HepG2 (cell line): Measurements from ENCODE around the gene SYCE3. TPM values are rescaled to one million over a fixed set of nuclear protein-coding genes. Genes with fewer than 3 reads are reported as not detected.

Experiments used
- CCDC6 ChIP-seq: sonication (generic); formaldehyde crosslinking; IDR thresholded peaks from 2 replicates; pipeline ENCODE4 v1.8.1; 2022; ENCODE audit warnings: mild to moderate bottlenecking, missing genetic modification reagents, moderate library complexity
- CREB3 ChIP-seq: sonication (generic); formaldehyde crosslinking; IDR thresholded peaks from 2 replicates; pipeline ENCODE4 v1.5.0; 2020; ENCODE audit warnings: missing genetic modification reagents
- ELK4 ChIP-seq: sonication (generic); formaldehyde crosslinking; IDR thresholded peaks from 2 replicates; pipeline ENCODE4 v1.9.0; 2021; ENCODE audit warnings: missing genetic modification reagents, borderline replicate concordance
- EZH2 ChIP-seq: conservative IDR thresholded peaks from 2 replicates; pipeline ENCODE4 v1.6.1; 2012; ENCODE audit warnings: mild to moderate bottlenecking, low read depth, low read length, moderate library complexity
- GTF3A ChIP-seq: sonication (generic); formaldehyde crosslinking; conservative IDR thresholded peaks from 2 replicates; pipeline ENCODE4 v1.4.0; 2020; ENCODE audit warnings: mild to moderate bottlenecking, missing genetic modification reagents
- KDM1A ChIP-seq: IDR thresholded peaks from 2 replicates; pipeline ENCODE4 v1.6.1; 2016; ENCODE audit warnings: missing compliant biosample characterization
- KDM6A ChIP-seq: IDR thresholded peaks from 2 replicates; pipeline ENCODE4 v1.6.1; 2016; ENCODE audit warnings: low read depth
- NFE2L1 ChIP-seq: sonication (generic); formaldehyde crosslinking; IDR thresholded peaks from 2 replicates; pipeline ENCODE4 v1.4.0; 2020; ENCODE audit warnings: missing genetic modification reagents, mild to moderate bottlenecking, borderline replicate concordance
- RARA ChIP-seq: IDR thresholded peaks from 2 replicates; pipeline ENCODE4 v1.6.1; 2016; ENCODE audit warnings: missing genetic modification reagents, missing compliant biosample characterization
- RBM22 ChIP-seq: fragments of 200-400 bp; formaldehyde crosslinking; optimal IDR thresholded peaks from 2 replicates; pipeline ENCODE3; 2017; ENCODE audit warnings: mild to moderate bottlenecking, low read length, moderate library complexity
- RNF219 ChIP-seq: sonication (generic); formaldehyde crosslinking; IDR thresholded peaks from 2 replicates; pipeline ENCODE4 v1.5.0; 2020; ENCODE audit warnings: mild to moderate bottlenecking, missing genetic modification reagents
- SYNCRIP ChIP-seq: fragments of 200-400 bp; formaldehyde crosslinking; IDR thresholded peaks from 2 replicates; pipeline ENCODE4 v1.6.1; 2018; ENCODE audit warnings: mild to moderate bottlenecking, low read depth, low read length; ENCODE audit not compliant: insufficient read depth
- TCF7 ChIP-seq: sonication (generic); IDR thresholded peaks from 2 replicates; pipeline ENCODE4 v1.6.1; 2016; ENCODE audit warnings: antibody characterized with exemption, low read depth
- TP53 ChIP-seq: sonication (generic); formaldehyde crosslinking; conservative IDR thresholded peaks from 2 replicates; pipeline ENCODE4 v1.4.0; 2020; ENCODE audit warnings: missing genetic modification reagents
- ZFP62 ChIP-seq: sonication (generic); formaldehyde crosslinking; IDR thresholded peaks from 2 replicates; pipeline ENCODE4 v1.4.0; 2020; ENCODE audit warnings: missing genetic modification reagents
- ZNF180 ChIP-seq: sonication (generic); formaldehyde crosslinking; IDR thresholded peaks from 2 replicates; pipeline ENCODE4 v1.4.0; 2020; ENCODE audit warnings: low read depth, missing genetic modification reagents, borderline replicate concordance
- ZNF275 ChIP-seq: sonication (generic); formaldehyde crosslinking; IDR thresholded peaks from 2 replicates; pipeline ENCODE4 v1.8.0; 2022; ENCODE audit warnings: missing genetic modification reagents, mild to moderate bottlenecking, inconsistent platforms, borderline replicate concordance
- ZNF432 ChIP-seq: sonication (generic); formaldehyde crosslinking; IDR thresholded peaks from 2 replicates; pipeline ENCODE4 v1.5.0; 2020; ENCODE audit warnings: missing genetic modification reagents, mild to moderate bottlenecking, borderline replicate concordance
- ZNF451 ChIP-seq: sonication (generic); formaldehyde crosslinking; IDR thresholded peaks from 2 replicates; pipeline ENCODE4 v1.5.0; 2020; ENCODE audit warnings: mild to moderate bottlenecking, missing genetic modification reagents
- ZNF572 ChIP-seq: sonication (generic); formaldehyde crosslinking; IDR thresholded peaks from 2 replicates; pipeline ENCODE4 v1.5.1; 2020; ENCODE audit warnings: mild to moderate bottlenecking, missing genetic modification reagents
- ZNF737 ChIP-seq: sonication (generic); formaldehyde crosslinking; IDR thresholded peaks from 2 replicates; pipeline ENCODE4 v1.5.0; 2020; ENCODE audit warnings: missing genetic modification reagents, mild to moderate bottlenecking, borderline replicate concordance
- ZNF747 ChIP-seq: sonication (generic); formaldehyde crosslinking; IDR thresholded peaks from 2 replicates; pipeline ENCODE4 v1.8.1; 2023; ENCODE audit warnings: missing genetic modification reagents, mild to moderate bottlenecking, borderline replicate concordance
- ZNF784 ChIP-seq: sonication (generic); formaldehyde crosslinking; IDR thresholded peaks from 2 replicates; pipeline ENCODE4 v1.5.1; 2020; ENCODE audit warnings: missing genetic modification reagents, mild to moderate bottlenecking, borderline replicate concordance
- polyA plus RNA-seq, 8 experiments: library from polyadenylated mRNA; depleted of rRNA in 3 of 8; stranded (reverse) in 7 of 8; unstranded in 1 of 8; fragments of >200 nt; fragmentation: Illumina TruSeq in 4 of 8; extraction: Trizol in 4 of 8; gene quantifications; 2 replicates each; pipeline versions ENCODE4 v1.2.1 to v1.2.3, GENCODE V29; 2011 to 2016; ENCODE audit warnings: low read depth in 4 of 8, missing spikeins in 1 of 8, mixed read lengths in 1 of 8; ENCODE audit not compliant: insufficient read depth in 1 of 8
- total RNA-seq, 5 experiments: library from RNA; depleted of rRNA; stranded (reverse); fragments of >200 nt; fragmentation: Illumina TruSeq; extraction: Trizol; gene quantifications; 2 replicates each; pipeline ENCODE4 v1.2.3, GENCODE V29; 2016; ENCODE audit warnings: low read depth in 1 of 5

SYCE3 gene
- total and polyA plus RNA-seq, 2 of the 13 experiments (the other 11 are each of a cell fraction or from before 2014, with no cell fraction given): not detected

GRCh38 chr22:50582493-50583293 lies 20.0 kb upstream of the SYCE3 start, which contains the start of gene CHKB (continued):
- TF ChIP-seq CREB3 (CRISPR knock-in tag) (0 out of 2 replicates have a peak, but pooled peaks have one; percentile 54), GTF3A (CRISPR knock-in tag) (peak; percentile 75; the same call in 1 of the 2 replicates), ZNF737 (no peak), ZNF432 (CRISPR knock-in tag) (no peak; the same call in 1 of the 2 replicates), ZFP62 (CRISPR knock-in tag) (no peak), TCF7 (no peak), SYNCRIP (no peak), NFE2L1 (no peak), TP53 (CRISPR knock-in tag) (no peak; the same call in 1 of the 2 replicates), ZNF275 (CRISPR knock-in tag) (peak; percentile 14; the same call in 1 of the 2 replicates), KDM6A (CRISPR knock-in tag) (no peak), ELK4 (CRISPR knock-in tag) (peak; percentile 88; the same call in 1 of the 2 replicates), ZNF451 (CRISPR knock-in tag) (no peak; the same call in 1 of the 2 replicates), ZNF747 (CRISPR knock-in tag) (0 out of 2 replicates have a peak, but pooled peaks have one; percentile 18), RBM22 (no peak), KDM1A (CRISPR knock-in tag) (no peak), EZH2 (no peak), RNF219 (CRISPR knock-in tag) (no peak), CCDC6 (peak; percentile 19; the same call in 1 of the 2 replicates), ZNF572 (CRISPR knock-in tag) (no peak), ZNF784 (peak; percentile 69; the same call in 1 of the 2 replicates), RARA (peak; percentile 43), ZNF180 (CRISPR knock-in tag) (no peak)
